ENCODE measurements around the gene THSD7B.

DNA sequence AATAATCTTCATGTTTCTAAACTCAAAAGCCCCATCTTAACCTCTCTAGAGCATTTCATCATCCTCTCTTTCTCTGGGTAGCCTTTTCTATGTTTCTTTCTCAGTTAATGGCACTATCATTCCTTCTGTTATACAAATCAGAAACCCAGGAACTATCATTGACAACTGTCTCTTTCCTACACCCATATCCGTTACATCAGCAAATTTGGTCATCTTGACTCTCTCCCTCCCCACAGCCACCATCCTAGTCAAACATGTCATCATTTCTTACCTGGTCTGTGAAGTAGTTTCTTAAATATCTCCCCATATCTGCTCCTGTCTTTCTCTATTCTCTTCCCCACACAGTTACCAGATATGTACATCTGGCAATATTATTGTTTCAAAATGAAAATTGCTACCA lies 62.8 kb downstream of the THSD7B start:
- no peak for TF ChIP-seq EZH2phosphoT487 (IDR thresholded peaks at IDR 0.05; ENCODE audit: unreplicated experiment)
- TF ChIP-seq, protein P1, sequence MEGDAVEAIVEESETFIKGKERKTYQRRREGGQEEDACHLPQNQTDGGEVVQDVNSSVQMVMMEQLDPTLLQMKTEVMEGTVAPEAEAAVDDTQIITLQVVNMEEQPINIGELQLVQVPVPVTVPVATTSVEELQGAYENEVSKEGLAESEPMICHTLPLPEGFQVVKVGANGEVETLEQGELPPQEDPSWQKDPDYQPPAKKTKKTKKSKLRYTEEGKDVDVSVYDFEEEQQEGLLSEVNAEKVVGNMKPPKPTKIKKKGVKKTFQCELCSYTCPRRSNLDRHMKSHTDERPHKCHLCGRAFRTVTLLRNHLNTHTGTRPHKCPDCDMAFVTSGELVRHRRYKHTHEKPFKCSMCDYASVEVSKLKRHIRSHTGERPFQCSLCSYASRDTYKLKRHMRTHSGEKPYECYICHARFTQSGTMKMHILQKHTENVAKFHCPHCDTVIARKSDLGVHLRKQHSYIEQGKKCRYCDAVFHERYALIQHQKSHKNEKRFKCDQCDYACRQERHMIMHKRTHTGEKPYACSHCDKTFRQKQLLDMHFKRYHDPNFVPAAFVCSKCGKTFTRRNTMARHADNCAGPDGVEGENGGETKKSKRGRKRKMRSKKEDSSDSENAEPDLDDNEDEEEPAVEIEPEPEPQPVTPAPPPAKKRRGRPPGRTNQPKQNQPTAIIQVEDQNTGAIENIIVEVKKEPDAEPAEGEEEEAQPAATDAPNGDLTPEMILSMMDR (conservative IDR thresholded peaks at IDR 0.05; ENCODE audit: low read depth in 2 of 2): no peak
- TF ChIP-seq POLR2AphosphoS5 (IDR thresholded peaks at IDR 0.05; ENCODE audit: low read depth): no peak
- TF ChIP-seq REST (IDR thresholded peaks at IDR 0.05; ENCODE audit: unreplicated experiment): no peak
- TF ChIP-seq ZNF114 (CRISPR knock-in tag; IDR thresholded peaks at IDR 0.05): no peak
- TF ChIP-seq STAT1 (IDR thresholded peaks at IDR 0.05; ENCODE audit: unreplicated experiment): no peak
